SK-N-DZ (cell line): ENCODE results near the gene LRRC10B.
A peak's percentile ranks its signal among the peaks of the same experiment; 100 is the strongest.

Source experiments
- DNase-seq: peaks from one replicate; pipeline ENCODE4 v3.0.0-alpha.2; 2015; ENCODE audit warnings: low spot score

LRRC10B gene

GRCh38 chr11:61507012-61507768 is 1.4 kb upstream of the LRRC10B start:
- DNase-seq: no peak

- peak; percentile 85 for DNase-seq
Observed at GRCh38 chr11:61509043-61510029, 787 bp downstream of the LRRC10B start.

GRCh38 chr11:61510166-61510919 is 1.8 kb downstream of the LRRC10B start:
- DNase-seq: no peak

GRCh38 chr11:61510974-61511373 is 2.4 kb downstream of the LRRC10B start:
- no peak for DNase-seq

- DNase-seq: no peak
Observed at GRCh38 chr11:61511383-61511782, 2.8 kb downstream of the LRRC10B start.

GRCh38 chr11:61512435-61512834 is 3.9 kb downstream of the LRRC10B start:
- no peak for DNase-seq

GRCh38 chr11:61513143-61513765 is 4.7 kb downstream of the LRRC10B start:
- DNase-seq: no peak

GRCh38 chr11:61514050-61514917 is 5.7 kb downstream of the LRRC10B start:
- no peak for DNase-seq

GRCh38 chr11:61515686-61516085 is 7.1 kb downstream of the LRRC10B start:
- no peak for DNase-seq

GRCh38 chr11:61516191-61516590 is 7.6 kb downstream of the LRRC10B start:
- DNase-seq: no peak

GRCh38 chr11:61516675-61517572 is 8.4 kb downstream of the LRRC10B start:
- peak; percentile 51 for DNase-seq

GRCh38 chr11:61518032-61518795 is 9.7 kb downstream of the LRRC10B start:
- no peak for DNase-seq

GRCh38 chr11:61522881-61523280 is 14.3 kb downstream of the LRRC10B start:
- DNase-seq: no peak

GRCh38 chr11:61524446-61524845 is 15.9 kb downstream of the LRRC10B start:
- DNase-seq: no peak

GRCh38 chr11:61524963-61525587 is 16.5 kb downstream of the LRRC10B start:
- no peak for DNase-seq

- no peak for DNase-seq
Observed at GRCh38 chr11:61526229-61526628, 17.7 kb downstream of the LRRC10B start.

GRCh38 chr11:61526956-61527731 is 18.6 kb downstream of the LRRC10B start:
- no peak for DNase-seq
